Left ventricle myocardium inferior (tissue), 1 donor: ENCODE data around the gene ADCYAP1R1. TPM values are rescaled to one million over a fixed set of nuclear protein-coding genes. Genes with fewer than 3 reads are reported as not detected.

Experiments
- DNase-seq: peaks from one replicate; pipeline ENCODE4 v3.0.0-alpha.2; 2020
- H3K27ac ChIP-seq: fragments of 200-600 bp; replicated peaks from 2 replicates; pipeline ENCODE4 v1.8.0; 2021
- H3K27me3 ChIP-seq: fragments of 200-600 bp; 2 replicates; pipeline ENCODE4 v1.8.0; 2021; ENCODE audit warnings: low read depth
- H3K36me3 ChIP-seq: fragments of 200-600 bp; 2 replicates; pipeline ENCODE4 v1.8.0; 2021
- H3K4me1 ChIP-seq: fragments of 200-600 bp; 2 replicates; pipeline ENCODE4 v1.8.0; 2021
- H3K4me3 ChIP-seq: fragments of 200-600 bp; 2 replicates; pipeline ENCODE4 v1.8.0; 2021; ENCODE audit warnings: mild to moderate bottlenecking, moderate library complexity
- H3K9me3 ChIP-seq: fragments of 200-600 bp; replicated peaks from 2 replicates; pipeline ENCODE4 v1.8.0; 2021
- intact Hi-C: fragments of 100-400 bp; cut with micrococcal nuclease; formaldehyde crosslinking; loops from one replicate; pipeline ENCODE4 v1.11.0; 2022
- total RNA-seq: library from RNA; stranded (reverse); fragmentation: NEBNext Ultra II Directional; extraction: Animal tissue kit (Norgen Biotek cat#: 25700); gene quantifications from one replicate; pipeline ENCODE4 v1.2.1, GENCODE V29; 2021
- TF ChIP-seq, protein P1 (sequence below): fragments of 200-600 bp; IDR thresholded peaks from 2 replicates; pipeline ENCODE4 v1.8.0; 2021; ENCODE audit warnings: antibody characterized with exemption, mild to moderate bottlenecking, borderline replicate concordance
- donor health status: DM: no; HTN: yes; CAD: no; lungs with severe emphysema.

The ADCYAP1R1 gene
- total RNA-seq, 1 donor from 2014 or later = 2.5 TPM

DNA sequence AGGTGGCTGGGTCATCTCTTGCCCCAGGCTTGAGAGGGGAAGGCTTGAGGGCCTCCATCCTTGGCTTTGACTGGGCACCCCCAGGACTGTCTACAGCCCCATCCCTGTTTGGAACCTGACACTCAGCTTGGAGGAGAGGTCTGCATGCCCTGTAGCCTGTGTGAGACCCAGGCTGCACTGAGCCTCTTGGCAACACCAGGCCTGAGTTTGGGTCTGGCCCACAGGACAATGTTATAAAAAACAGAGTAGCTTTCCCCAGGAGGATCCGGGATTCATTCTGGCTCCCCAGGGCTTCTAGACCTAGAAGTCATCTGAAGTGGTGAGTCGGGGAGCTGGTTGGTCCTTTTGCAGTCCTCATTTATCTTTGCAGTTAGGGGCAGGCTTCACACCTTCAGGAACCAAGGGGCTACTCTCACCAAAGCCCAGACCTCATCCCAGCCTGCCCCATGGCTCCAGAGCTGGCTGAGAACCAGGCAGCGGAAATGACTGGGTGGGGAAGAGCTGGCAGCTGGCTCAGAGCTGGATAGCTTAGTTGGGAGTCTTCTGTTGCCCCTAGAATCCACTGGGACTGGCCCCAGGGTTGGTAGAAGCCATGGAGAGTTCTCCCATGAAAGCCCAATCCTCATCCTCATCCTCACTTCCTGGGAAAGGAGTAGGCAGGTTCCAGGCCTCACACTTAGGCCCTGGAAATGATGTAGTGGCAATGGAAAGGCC, 68.8 kb downstream of the ADCYAP1R1 start:
- Histone ChIP-seq H3K27ac (no peak overlapping the region), H3K4me3 (no peak overlapping the region), H3K4me1 (peaks cover 6% of the 10 kb centered on the region), H3K36me3 (no peaks in the 10 kb centered on the region), H3K27me3 (peaks cover 34% of the 10 kb centered on the region), H3K9me3 (no peaks in the 10 kb centered on the region)
- TF ChIP-seq, protein P1, sequence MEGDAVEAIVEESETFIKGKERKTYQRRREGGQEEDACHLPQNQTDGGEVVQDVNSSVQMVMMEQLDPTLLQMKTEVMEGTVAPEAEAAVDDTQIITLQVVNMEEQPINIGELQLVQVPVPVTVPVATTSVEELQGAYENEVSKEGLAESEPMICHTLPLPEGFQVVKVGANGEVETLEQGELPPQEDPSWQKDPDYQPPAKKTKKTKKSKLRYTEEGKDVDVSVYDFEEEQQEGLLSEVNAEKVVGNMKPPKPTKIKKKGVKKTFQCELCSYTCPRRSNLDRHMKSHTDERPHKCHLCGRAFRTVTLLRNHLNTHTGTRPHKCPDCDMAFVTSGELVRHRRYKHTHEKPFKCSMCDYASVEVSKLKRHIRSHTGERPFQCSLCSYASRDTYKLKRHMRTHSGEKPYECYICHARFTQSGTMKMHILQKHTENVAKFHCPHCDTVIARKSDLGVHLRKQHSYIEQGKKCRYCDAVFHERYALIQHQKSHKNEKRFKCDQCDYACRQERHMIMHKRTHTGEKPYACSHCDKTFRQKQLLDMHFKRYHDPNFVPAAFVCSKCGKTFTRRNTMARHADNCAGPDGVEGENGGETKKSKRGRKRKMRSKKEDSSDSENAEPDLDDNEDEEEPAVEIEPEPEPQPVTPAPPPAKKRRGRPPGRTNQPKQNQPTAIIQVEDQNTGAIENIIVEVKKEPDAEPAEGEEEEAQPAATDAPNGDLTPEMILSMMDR = no peak
- intact Hi-C loops = loop anchor here (5.0 kb wide), 1 partner anchor 319 kb away; no protein-coding TSS in a partner anchor
- no peak for DNase-seq

DNA sequence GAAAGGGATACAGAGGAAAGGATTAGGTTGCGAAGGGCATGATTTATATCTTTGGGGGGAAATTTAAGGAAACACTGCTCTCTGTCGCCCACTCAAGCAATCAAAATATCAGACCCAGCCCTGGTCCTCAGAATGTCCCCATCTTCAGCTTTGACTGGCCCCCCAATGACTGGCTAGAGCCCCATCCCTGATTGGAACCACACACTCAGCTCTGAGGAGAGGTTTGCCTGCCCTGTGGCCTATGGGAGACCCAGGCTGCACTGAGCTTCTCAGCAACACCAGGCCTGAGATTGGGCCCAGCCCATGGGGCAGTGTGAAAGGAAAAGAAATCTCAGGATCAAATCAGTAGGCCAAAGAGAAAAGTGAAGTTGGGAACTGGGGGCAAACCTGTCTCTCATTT, 69.5 kb downstream of the ADCYAP1R1 start:
- H3K27ac ChIP-seq = no peak overlapping the region
- peaks cover 41% of the 10 kb centered on the region for H3K27me3 ChIP-seq
- no peaks in the 10 kb centered on the region for H3K9me3 ChIP-seq
- DNase-seq = no peak
- peaks cover 6% of the 10 kb centered on the region for H3K4me1 ChIP-seq
- TF ChIP-seq, protein P1 = no peak
- H3K4me3 ChIP-seq = no peak overlapping the region
- intact Hi-C loops = loop anchor here (5.0 kb wide), 1 partner anchor 319 kb away; no protein-coding TSS in a partner anchor
- H3K36me3 ChIP-seq = no peaks in the 10 kb centered on the region

DNA sequence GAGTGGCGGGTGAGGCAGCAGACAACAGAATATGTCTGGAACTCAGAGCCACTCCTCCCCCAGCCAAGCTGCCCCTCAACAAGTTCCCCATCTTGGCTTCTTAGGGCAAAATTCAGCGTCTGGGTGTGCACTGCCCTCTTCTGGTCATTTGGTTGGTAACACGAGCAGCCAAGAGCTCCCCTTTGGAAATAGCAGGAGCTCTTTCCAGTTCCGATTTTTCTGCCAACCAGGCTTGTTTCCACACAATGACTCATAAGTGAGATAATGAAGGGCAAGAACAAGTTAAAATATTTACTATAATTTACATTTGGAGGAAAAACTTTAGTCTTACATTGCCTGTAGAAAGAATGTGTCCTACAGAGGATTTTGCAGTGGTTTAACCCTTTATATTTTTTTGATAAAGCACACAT, 70.5 kb downstream of the ADCYAP1R1 start:
- intact Hi-C loops = loop anchor here (2.0 to 5.0 kb wide), 2 partner anchors 136 to 320 kb away; no protein-coding TSS in a partner anchor
- peak; percentile 48 for DNase-seq
- H3K4me3 ChIP-seq = no peak overlapping the region

DNA sequence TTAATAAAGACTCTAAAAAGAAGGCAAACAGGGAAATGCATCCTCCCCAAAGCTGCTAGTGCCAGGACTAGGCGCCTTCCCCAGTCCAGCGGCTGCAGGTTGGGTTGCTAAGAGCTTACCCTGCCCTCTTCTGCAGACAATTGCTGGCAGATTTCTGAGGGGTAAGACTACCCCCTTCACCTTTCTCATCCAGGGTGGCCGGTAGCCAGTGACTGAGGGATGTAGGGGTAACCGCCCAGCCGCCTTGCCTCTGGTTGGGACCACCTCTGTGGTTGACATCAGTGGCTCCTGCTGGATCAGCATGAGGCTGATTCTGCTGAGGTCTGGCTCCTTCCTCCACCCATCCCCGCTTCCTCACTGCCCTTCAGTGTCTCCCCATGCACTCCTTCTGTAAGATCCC, 71.2 kb downstream of the ADCYAP1R1 start:
- H3K27me3 ChIP-seq = peaks cover 52% of the 10 kb centered on the region
- H3K4me3 ChIP-seq = no peak overlapping the region
- no peak for DNase-seq
- TF ChIP-seq, protein P1 = no peak
- intact Hi-C loops = loop anchor here (2.0 to 5.0 kb wide), 2 partner anchors 137 to 321 kb away; no protein-coding TSS in a partner anchor
- H3K36me3 ChIP-seq = no peaks in the 10 kb centered on the region
- H3K27ac ChIP-seq = no peak overlapping the region
- H3K9me3 ChIP-seq = no peaks in the 10 kb centered on the region
- peaks cover 6% of the 10 kb centered on the region for H3K4me1 ChIP-seq

More for the DNA sequence above, 70.5 kb downstream of the ADCYAP1R1 start:
- no peak overlapping the region for H3K27ac ChIP-seq
- H3K4me1 ChIP-seq = peaks cover 6% of the 10 kb centered on the region
- H3K36me3 ChIP-seq = no peaks in the 10 kb centered on the region
- no peaks in the 10 kb centered on the region for H3K9me3 ChIP-seq
- peaks cover 46% of the 10 kb centered on the region for H3K27me3 ChIP-seq
- TF ChIP-seq, protein P1 = peak; percentile 92

DNA sequence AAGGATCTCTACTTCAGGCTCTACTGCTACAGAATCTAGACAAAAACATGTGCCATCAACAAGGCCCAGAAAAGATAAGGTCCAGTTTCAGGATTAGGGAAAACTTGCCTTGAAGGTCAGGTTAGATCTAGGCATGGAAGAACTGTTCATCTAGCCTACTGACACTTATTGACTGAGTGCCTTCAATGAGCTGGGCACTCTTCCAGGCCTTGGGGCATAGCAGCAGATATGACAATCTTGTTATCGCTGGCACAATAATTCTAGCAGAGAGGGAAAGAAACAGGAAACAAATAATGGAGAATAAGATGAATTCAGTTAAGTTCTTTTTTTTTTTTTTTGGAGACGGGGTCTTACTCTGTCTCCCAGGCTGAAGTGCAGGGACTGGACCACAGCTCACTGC, 71.6 kb downstream of the ADCYAP1R1 start:
- TF ChIP-seq, protein P1 = no peak
- no peak overlapping the region for H3K27ac ChIP-seq
- intact Hi-C loops = loop anchor here (2.0 to 5.0 kb wide), 2 partner anchors 137 to 321 kb away; no protein-coding TSS in a partner anchor
- peaks cover 52% of the 10 kb centered on the region for H3K27me3 ChIP-seq
- no peaks in the 10 kb centered on the region for H3K36me3 ChIP-seq
- no peak overlapping the region for H3K4me3 ChIP-seq
- peaks cover 6% of the 10 kb centered on the region for H3K4me1 ChIP-seq
- no peaks in the 10 kb centered on the region for H3K9me3 ChIP-seq
- DNase-seq = no peak
